BJ (cell line): ENCODE data around the gene C12orf75. TPM values are rescaled to one million over a fixed set of nuclear protein-coding genes. Genes with fewer than 3 reads are reported as not detected.

Experiments
- CTCF ChIA-PET: fragments of 350-600 bp; formaldehyde crosslinking; extraction: SDS; loops from one replicate; lab custom pipeline; 2021; ENCODE audit warnings: antibody characterized with exemption, inconsistent platforms; lab: Yijun Ruan, JAX
- POLR2A ChIA-PET: fragments of 300-600 bp; sonication (Branson Sonifier 250); formaldehyde crosslinking; extraction: SDS; loops from one replicate; lab custom pipeline; 2021; ENCODE audit warnings: antibody characterized with exemption; lab: Charles Lee
- DNase-seq: peaks from one replicate; pipeline ENCODE4 v3.0.0-alpha.2; 2011; ENCODE audit warnings: low read depth
- H3K27me3 ChIP-seq: 2 replicates; pipeline ENCODE4 v1.6.0; 2011; ENCODE audit warnings: low read length; ENCODE audit not compliant: control insufficient read depth, insufficient read depth
- H3K36me3 ChIP-seq: 2 replicates; pipeline ENCODE4 v1.5.1; 2011; ENCODE audit warnings: low read length; ENCODE audit not compliant: control insufficient read depth, insufficient read depth
- H3K4me3 ChIP-seq: 2 replicates; pipeline ENCODE4 v1.5.1; 2011; ENCODE audit warnings: low read depth, mild to moderate bottlenecking, control low read depth, low read length
- CTCF ChIP-seq: IDR thresholded peaks from 2 replicates; pipeline ENCODE4 v1.5.1; 2011; ENCODE audit warnings: low read depth, mild to moderate bottlenecking, control low read depth, inconsistent platforms, low read length, moderate library complexity; ENCODE audit not compliant: insufficient read depth
- polyA plus RNA-seq: library from polyadenylated mRNA; depleted of rRNA; stranded (reverse); fragments of >200 nt; gene quantifications from 2 replicates; pipeline ENCODE4 v1.2.3, GENCODE V29; 2011

The C12orf75 gene
- polyA plus RNA-seq, 1 experiment, result 365 TPM

DNA sequence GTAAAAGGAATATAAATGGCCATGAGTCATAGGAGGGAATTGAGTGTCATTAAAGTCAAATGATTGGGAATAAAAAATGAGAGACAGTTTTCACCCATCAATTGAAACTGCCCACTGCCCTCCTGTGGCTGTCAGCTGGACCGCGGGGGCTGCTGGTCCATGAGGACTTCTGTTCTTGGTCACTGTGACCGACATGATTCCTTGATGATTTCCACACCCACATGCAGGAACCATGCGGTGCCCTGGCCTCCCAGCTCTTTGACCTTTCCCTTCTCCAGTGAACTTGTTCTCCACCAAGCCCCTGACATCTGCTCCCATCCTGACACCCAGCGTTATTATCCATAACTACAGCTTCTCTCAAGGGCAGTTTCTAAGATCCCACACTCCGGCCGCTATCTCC is 48.4 kb downstream of the C12orf75 start:
- DNase-seq, result no peak
- ChIA-PET POLR2A (no interaction called here), CTCF (interaction anchor here (1.1 kb wide), 1 partner anchor 39 kb away, joined by 3 read pairs; no protein-coding TSS in a partner anchor)
- Histone ChIP-seq H3K4me3 (no peak overlapping the region), H3K36me3 (peaks cover 5% of the 10 kb centered on the region), H3K27me3 (no peaks in the 10 kb centered on the region)
- TF ChIP-seq CTCF, result peak; percentile 12; the same call in 1 of the 2 replicates

GRCh38 chr12:105382771-105383622 is 52.5 kb downstream of the C12orf75 start:
- DNase-seq, result peak; percentile 39
- ChIA-PET CTCF (interaction anchor here (0.6 to 3.1 kb wide), 23 partner anchors 8 to 841 kb away, joined by 3 to 15 read pairs (median 4); partner anchors contain the start of genes APPL2, C12orf75 and WASHC4), POLR2A (interaction anchor here (0.5 to 0.6 kb wide), 2 partner anchors 51 to 796 kb away, joined by 3 to 9 read pairs; no protein-coding TSS in a partner anchor)
- peak; percentile 67 for TF ChIP-seq CTCF
- H3K4me3 ChIP-seq, result no peak overlapping the region
- peaks cover 3% of the 10 kb centered on the region for H3K36me3 ChIP-seq
- H3K27me3 ChIP-seq, result no peaks in the 10 kb centered on the region

DNA sequence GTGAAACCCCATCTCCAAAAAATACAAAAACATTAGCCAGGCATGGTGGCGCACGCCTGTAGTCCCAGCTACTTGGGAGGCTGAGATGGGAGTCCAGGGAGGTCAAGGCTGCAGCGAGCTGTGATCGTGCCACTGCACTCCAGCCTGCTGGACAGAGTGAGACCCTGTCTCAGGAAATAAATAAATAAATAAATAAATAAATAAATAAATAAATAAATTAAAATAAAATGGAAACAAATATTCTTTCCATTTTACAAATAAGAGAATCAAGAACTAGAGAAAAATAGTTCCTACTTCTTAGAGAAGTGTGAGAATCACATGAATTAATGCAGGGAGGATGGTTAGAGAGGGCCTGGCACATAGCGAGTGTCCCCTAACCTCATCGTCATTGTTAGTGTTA is 53.7 kb downstream of the C12orf75 start:
- no peak for TF ChIP-seq CTCF
- Histone ChIP-seq H3K36me3 (peaks cover 5% of the 10 kb centered on the region), H3K4me3 (no peak overlapping the region), H3K27me3 (no peaks in the 10 kb centered on the region)
- CTCF ChIA-PET, result interaction anchor here (0.8 to 3.1 kb wide), 8 partner anchors 91 to 344 kb away, joined by 3 to 15 read pairs (median 4); partner anchors contain the start of gene APPL2
- POLR2A ChIA-PET, result no interaction called here
- no peak for DNase-seq

GRCh38 chr12:105384916-105385535 is 54.5 kb downstream of the C12orf75 start:
- DNase-seq, result no peak
- no peaks in the 10 kb centered on the region for H3K27me3 ChIP-seq
- ChIA-PET POLR2A (no interaction called here), CTCF (interaction anchor here (0.8 to 2.6 kb wide), 6 partner anchors 12 to 309 kb away, joined by 3 to 8 read pairs (median 3); partner anchors contain the start of gene APPL2)
- TF ChIP-seq CTCF, result no peak
- H3K4me3 ChIP-seq, result no peak overlapping the region
- peaks cover 6% of the 10 kb centered on the region for H3K36me3 ChIP-seq

GRCh38 chr12:105386431-105386830 is 55.9 kb downstream of the C12orf75 start:
- Histone ChIP-seq H3K4me3 (no peak overlapping the region), H3K36me3 (peaks cover 6% of the 10 kb centered on the region), H3K27me3 (no peaks in the 10 kb centered on the region)
- ChIA-PET POLR2A (no interaction called here), CTCF (interaction anchor here (1.1 kb wide), 1 partner anchor 14 kb away, joined by 3 read pairs; no protein-coding TSS in a partner anchor)
- DNase-seq, result no peak
- no peak for TF ChIP-seq CTCF
